ENCODE results near the gene MTMR12. TPM values are rescaled to one million over a fixed set of nuclear protein-coding genes. Genes with fewer than 3 reads are reported as not detected.

The MTMR12 gene
- total RNA-seq, 1 donor = 19.9 TPM

- peak; percentile 88 for DNase-seq (ENCODE audit: low read depth)
These were observed 38.0 kb downstream of the MTMR12 start for GRCh38 chr5:32274548-32275395.

GRCh38 chr5:32273821-32274220 is 38.9 kb downstream of the MTMR12 start:
- DNase-seq (ENCODE audit: low read depth) = no peak
- no peak for TF ChIP-seq CTCF (IDR thresholded peaks at IDR 0.05; ENCODE audit: insufficient read depth, low read depth, low read length)

More at GRCh38 chr5:32274548-32275395, 38.0 kb downstream of the MTMR12 start:
- no peak for TF ChIP-seq CTCF (IDR thresholded peaks at IDR 0.05; ENCODE audit: insufficient read depth, low read depth, low read length)
- H3K4me3 ChIP-seq (ENCODE audit: low read depth, low read length) = no peak overlapping the region

GRCh38 chr5:32272746-32273145 is 40.0 kb downstream of the MTMR12 start:
- H3K4me3 ChIP-seq (ENCODE audit: low read depth, low read length) = no peak overlapping the region
- TF ChIP-seq CTCF (IDR thresholded peaks at IDR 0.05; ENCODE audit: insufficient read depth, low read depth, low read length) = no peak
- DNase-seq (ENCODE audit: low read depth) = no peak

More at GRCh38 chr5:32273821-32274220, 38.9 kb downstream of the MTMR12 start:
- no peak overlapping the region for H3K4me3 ChIP-seq (ENCODE audit: low read depth, low read length)

- no peak for DNase-seq (ENCODE audit: low read depth)
- H3K4me3 ChIP-seq (ENCODE audit: low read depth, low read length) = no peak overlapping the region
- no peak for TF ChIP-seq CTCF (IDR thresholded peaks at IDR 0.05; ENCODE audit: insufficient read depth, low read depth, low read length)
These were observed 41.8 kb downstream of the MTMR12 start for GRCh38 chr5:32270946-32271345.

GRCh38 chr5:32270178-32270577 is 42.6 kb downstream of the MTMR12 start:
- TF ChIP-seq CTCF (IDR thresholded peaks at IDR 0.05; ENCODE audit: insufficient read depth, low read depth, low read length) = no peak
- no peak overlapping the region for H3K4me3 ChIP-seq (ENCODE audit: low read depth, low read length)
- DNase-seq (ENCODE audit: low read depth) = no peak

- no peak overlapping the region for H3K4me3 ChIP-seq (ENCODE audit: low read depth, low read length)
- no peak for DNase-seq (ENCODE audit: low read depth)
- no peak for TF ChIP-seq CTCF (IDR thresholded peaks at IDR 0.05; ENCODE audit: insufficient read depth, low read depth, low read length)
These were observed 46.8 kb downstream of the MTMR12 start for GRCh38 chr5:32265902-32266301.
